Measurements from ENCODE around the gene CNTLN. TPM values are rescaled to one million over a fixed set of nuclear protein-coding genes. Genes with fewer than 3 reads are reported as not detected.

Gene CNTLN
- total RNA-seq, 1 donor from 2014 or later: 11.3 TPM

DNA sequence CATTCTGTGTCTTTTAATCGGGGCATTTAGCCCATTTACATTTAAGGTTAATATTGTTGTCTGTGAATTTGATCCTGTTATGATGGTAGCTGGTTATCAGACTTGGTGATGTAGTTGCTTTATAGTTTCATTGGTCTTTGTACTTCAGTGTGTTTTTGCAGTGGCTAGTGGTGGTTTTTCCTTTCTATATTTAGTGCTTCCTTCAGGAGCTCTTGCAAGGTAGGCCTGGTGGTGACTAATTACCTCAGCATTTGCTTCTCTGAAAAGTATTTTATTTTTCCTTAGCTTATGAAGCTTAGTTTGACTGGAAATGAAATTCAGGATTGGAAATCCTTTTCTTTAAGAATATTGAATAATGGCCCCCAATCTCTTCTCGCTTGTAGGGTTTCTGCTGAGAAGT lies 156.9 kb downstream of the CNTLN start:
- no peak overlapping the region for H3K4me3 Mint-ChIP-seq (ENCODE audit: unreplicated experiment)
- TF ChIP-seq, protein P1, sequence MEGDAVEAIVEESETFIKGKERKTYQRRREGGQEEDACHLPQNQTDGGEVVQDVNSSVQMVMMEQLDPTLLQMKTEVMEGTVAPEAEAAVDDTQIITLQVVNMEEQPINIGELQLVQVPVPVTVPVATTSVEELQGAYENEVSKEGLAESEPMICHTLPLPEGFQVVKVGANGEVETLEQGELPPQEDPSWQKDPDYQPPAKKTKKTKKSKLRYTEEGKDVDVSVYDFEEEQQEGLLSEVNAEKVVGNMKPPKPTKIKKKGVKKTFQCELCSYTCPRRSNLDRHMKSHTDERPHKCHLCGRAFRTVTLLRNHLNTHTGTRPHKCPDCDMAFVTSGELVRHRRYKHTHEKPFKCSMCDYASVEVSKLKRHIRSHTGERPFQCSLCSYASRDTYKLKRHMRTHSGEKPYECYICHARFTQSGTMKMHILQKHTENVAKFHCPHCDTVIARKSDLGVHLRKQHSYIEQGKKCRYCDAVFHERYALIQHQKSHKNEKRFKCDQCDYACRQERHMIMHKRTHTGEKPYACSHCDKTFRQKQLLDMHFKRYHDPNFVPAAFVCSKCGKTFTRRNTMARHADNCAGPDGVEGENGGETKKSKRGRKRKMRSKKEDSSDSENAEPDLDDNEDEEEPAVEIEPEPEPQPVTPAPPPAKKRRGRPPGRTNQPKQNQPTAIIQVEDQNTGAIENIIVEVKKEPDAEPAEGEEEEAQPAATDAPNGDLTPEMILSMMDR (IDR thresholded peaks at IDR 0.05; ENCODE audit: partially characterized antibody, unreplicated experiment): no peak
- H3K27me3 Mint-ChIP-seq (ENCODE audit: unreplicated experiment): peaks cover 5% of the 10 kb centered on the region
- peaks cover 9% of the 10 kb centered on the region for H3K9me3 Mint-ChIP-seq (ENCODE audit: unreplicated experiment)
- H3K27ac Mint-ChIP-seq (ENCODE audit: unreplicated experiment): no peak overlapping the region
- H3K4me1 Mint-ChIP-seq (ENCODE audit: low read depth, unreplicated experiment): no peaks in the 10 kb centered on the region
- peaks cover 14% of the 10 kb centered on the region for H3K36me3 Mint-ChIP-seq (ENCODE audit: unreplicated experiment)
- no peak for DNase-seq

DNA sequence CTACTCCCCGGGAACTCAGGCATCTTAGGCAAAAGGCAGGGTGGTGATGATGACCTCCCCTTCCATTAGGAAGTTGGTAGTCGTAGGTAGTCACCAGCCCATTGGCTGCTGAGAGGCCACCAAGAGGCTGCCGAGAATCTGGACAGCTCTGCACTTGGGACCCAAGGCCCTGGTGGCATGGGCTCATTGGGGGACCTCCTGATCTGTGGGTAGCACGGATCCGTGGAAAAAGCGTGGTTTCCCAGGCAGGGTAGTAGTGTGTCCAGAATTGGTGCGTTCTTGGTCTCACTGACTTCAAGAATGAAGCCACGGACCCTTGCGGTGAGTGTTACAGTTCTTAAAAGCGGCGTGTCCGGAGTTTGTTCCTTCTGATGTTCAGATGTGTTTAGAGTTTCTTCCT lies 158.8 kb downstream of the CNTLN start:
- H3K4me1 Mint-ChIP-seq (ENCODE audit: low read depth, unreplicated experiment): no peaks in the 10 kb centered on the region
- no peak overlapping the region for H3K27ac Mint-ChIP-seq (ENCODE audit: unreplicated experiment)
- no peak for DNase-seq
- peaks cover 14% of the 10 kb centered on the region for H3K36me3 Mint-ChIP-seq (ENCODE audit: unreplicated experiment)
- TF ChIP-seq, protein P1 (IDR thresholded peaks at IDR 0.05; ENCODE audit: partially characterized antibody, unreplicated experiment): no peak
- H3K9me3 Mint-ChIP-seq (ENCODE audit: unreplicated experiment): peaks cover 9% of the 10 kb centered on the region
- peaks cover 5% of the 10 kb centered on the region for H3K27me3 Mint-ChIP-seq (ENCODE audit: unreplicated experiment)
- H3K4me3 Mint-ChIP-seq (ENCODE audit: unreplicated experiment): no peak overlapping the region

DNA sequence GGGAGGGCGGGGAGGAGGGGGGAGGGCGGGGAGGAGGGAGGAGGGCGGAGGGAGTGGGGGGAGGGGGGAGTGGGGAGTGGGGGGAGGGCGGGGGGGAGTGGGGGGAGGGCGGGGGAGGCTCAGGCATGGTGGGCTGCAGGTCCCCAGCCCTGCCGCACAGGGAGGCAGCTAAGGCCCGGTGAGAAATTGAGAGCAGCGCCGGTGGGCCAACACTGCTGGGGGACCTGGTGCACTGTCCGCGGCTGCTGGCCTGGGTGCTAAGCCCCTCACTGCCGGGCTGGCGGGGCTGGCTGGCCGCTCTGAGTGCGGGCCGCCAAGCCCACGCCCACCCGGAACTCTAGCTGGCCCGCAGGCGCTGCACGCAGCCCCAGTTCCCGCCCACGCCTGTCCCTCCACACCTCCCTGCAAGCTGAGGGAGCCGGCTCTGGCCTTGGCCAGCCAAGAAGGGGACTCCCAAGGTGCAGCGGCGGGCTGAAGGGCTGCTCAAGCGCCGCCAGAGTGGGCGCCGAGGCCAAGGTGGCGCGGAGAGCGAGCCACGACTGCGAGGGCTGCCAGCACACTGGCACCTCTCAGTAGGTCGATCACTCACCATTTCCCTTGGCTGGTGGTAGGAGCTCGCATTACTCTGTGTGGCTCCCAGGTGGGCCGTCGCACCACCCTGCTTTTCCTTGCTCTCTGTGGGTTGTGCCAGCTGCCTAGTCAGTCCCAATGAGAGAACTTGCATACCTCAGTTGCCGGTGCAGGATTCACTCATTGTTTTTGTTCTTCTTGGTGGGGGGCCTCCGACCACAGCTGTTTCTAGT lies 160.2 kb downstream of the CNTLN start:
- peaks cover 14% of the 10 kb centered on the region for H3K36me3 Mint-ChIP-seq (ENCODE audit: unreplicated experiment)
- TF ChIP-seq, protein P1 (IDR thresholded peaks at IDR 0.05; ENCODE audit: partially characterized antibody, unreplicated experiment): no peak
- H3K4me1 Mint-ChIP-seq (ENCODE audit: low read depth, unreplicated experiment): no peaks in the 10 kb centered on the region
- peaks cover 9% of the 10 kb centered on the region for H3K9me3 Mint-ChIP-seq (ENCODE audit: unreplicated experiment)
- H3K27ac Mint-ChIP-seq (ENCODE audit: unreplicated experiment): no peak overlapping the region
- peaks cover 5% of the 10 kb centered on the region for H3K27me3 Mint-ChIP-seq (ENCODE audit: unreplicated experiment)
- DNase-seq: no peak
- no peak overlapping the region for H3K4me3 Mint-ChIP-seq (ENCODE audit: unreplicated experiment)

DNA sequence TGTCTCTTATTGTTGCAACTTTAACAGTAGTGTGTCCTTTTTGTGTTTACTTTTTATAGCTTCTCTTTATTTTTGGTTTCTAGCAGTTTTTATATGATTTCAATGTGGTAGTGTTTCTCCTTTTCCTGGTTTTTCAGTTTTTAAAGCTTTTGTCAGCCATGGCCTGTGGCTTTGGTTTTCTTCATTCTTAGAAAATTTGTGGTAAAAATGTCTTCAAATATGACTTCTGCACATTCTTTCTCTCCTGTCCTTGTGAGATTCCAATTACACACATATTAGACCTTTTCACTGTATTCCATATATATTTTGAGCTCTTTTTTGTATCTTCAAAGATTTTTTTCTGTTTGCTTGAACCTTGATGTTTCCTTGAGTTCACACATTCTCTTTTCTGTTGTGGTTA lies 180.5 kb downstream of the CNTLN start:
- TF ChIP-seq, protein P1 (IDR thresholded peaks at IDR 0.05; ENCODE audit: partially characterized antibody, unreplicated experiment): no peak
- Mint-ChIP-seq H3K4me1 (ENCODE audit: low read depth, unreplicated experiment) (no peaks in the 10 kb centered on the region), H3K36me3 (ENCODE audit: unreplicated experiment) (no peaks in the 10 kb centered on the region), H3K4me3 (ENCODE audit: unreplicated experiment) (no peak overlapping the region), H3K9me3 (ENCODE audit: unreplicated experiment) (peaks cover 1% of the 10 kb centered on the region), H3K27ac (ENCODE audit: unreplicated experiment) (no peak overlapping the region), H3K27me3 (ENCODE audit: unreplicated experiment) (no peaks in the 10 kb centered on the region)
- DNase-seq: no peak

DNA sequence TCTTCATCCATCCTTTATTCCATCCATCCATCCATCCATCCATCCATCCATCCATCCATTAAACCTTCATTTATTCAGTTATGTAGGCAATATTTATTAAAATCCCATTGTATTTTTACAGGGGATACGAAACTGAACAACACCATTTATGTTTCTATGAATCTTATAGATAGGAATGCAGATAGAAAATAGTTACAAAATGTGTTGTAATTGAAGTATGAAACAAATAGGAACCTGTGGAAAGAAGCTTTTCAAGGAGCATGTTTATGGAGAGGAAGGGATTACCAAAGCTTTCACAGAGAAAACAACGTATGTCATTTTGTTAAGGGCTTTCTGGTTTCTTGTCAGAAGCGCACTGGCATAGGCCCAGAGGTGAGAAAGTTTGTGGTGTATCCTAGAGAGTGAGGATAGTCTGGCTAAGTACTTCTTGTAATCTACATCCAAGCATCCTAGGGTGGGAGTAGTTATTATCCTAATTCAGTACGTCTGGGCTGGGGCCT lies 184.0 kb downstream of the CNTLN start:
- peaks cover 7% of the 10 kb centered on the region for H3K4me1 Mint-ChIP-seq (ENCODE audit: low read depth, unreplicated experiment)
- no peak overlapping the region for H3K27ac Mint-ChIP-seq (ENCODE audit: unreplicated experiment)
- H3K9me3 Mint-ChIP-seq (ENCODE audit: unreplicated experiment): peaks cover 1% of the 10 kb centered on the region
- H3K36me3 Mint-ChIP-seq (ENCODE audit: unreplicated experiment): no peaks in the 10 kb centered on the region
- TF ChIP-seq, protein P1 (IDR thresholded peaks at IDR 0.05; ENCODE audit: partially characterized antibody, unreplicated experiment): no peak
- no peaks in the 10 kb centered on the region for H3K27me3 Mint-ChIP-seq (ENCODE audit: unreplicated experiment)
- no peak for DNase-seq
- H3K4me3 Mint-ChIP-seq (ENCODE audit: unreplicated experiment): no peak overlapping the region

Measured in glutamatergic neuron (in vitro differentiated cells).